GM12874 (cell line): ENCODE data around the gene MYLK4.

Experiments
- CTCF ChIP-seq: IDR thresholded peaks from 2 replicates; pipeline ENCODE4 v1.5.1; 2011; ENCODE audit warnings: low read depth, mild to moderate bottlenecking, control low read depth, low read length, moderate library complexity; ENCODE audit not compliant: insufficient read depth

MYLK4 gene

GRCh38 chr6:2738373-2738979 lies 12.2 kb downstream of the MYLK4 start:
- TF ChIP-seq CTCF: peak; percentile 75

GRCh38 chr6:2737885-2738284 lies 12.8 kb downstream of the MYLK4 start:
- no peak for TF ChIP-seq CTCF

- no peak for TF ChIP-seq CTCF
Measured at GRCh38 chr6:2734488-2735166, 16.1 kb downstream of the MYLK4 start.

- no peak for TF ChIP-seq CTCF
Measured at GRCh38 chr6:2733736-2734480, 16.8 kb downstream of the MYLK4 start.

GRCh38 chr6:2733324-2733723 lies 17.4 kb downstream of the MYLK4 start:
- TF ChIP-seq CTCF: no peak

- TF ChIP-seq CTCF: no peak
Measured at GRCh38 chr6:2732503-2733089, 18.1 kb downstream of the MYLK4 start.

GRCh38 chr6:2731281-2731909 lies 19.3 kb downstream of the MYLK4 start:
- TF ChIP-seq CTCF: no peak
